Neural cell (in vitro differentiated cells): Measurements from ENCODE around the gene SLC23A1. TPM values are rescaled to one million over a fixed set of nuclear protein-coding genes. Genes with fewer than 3 reads are reported as not detected.

Experiments
- H2AFZ ChIP-seq: fragments of 200-600, 300-800 bp; sonication (generic), shearing (Covaris generic); 2 replicates; pipeline ENCODE4 v1.6.0; 2014; ENCODE audit warnings: low read depth, mild to moderate bottlenecking, antibody characterized with exemption, low read length, moderate library complexity
- H3F3A ChIP-seq: fragments of 200-600 bp; shearing (Covaris generic); 2 replicates; pipeline ENCODE4 v1.6.1; 2016; ENCODE audit warnings: mild to moderate bottlenecking, moderate library complexity, mixed read lengths, antibody characterized with exemption, low read length; ENCODE audit not compliant: insufficient read depth, poor library complexity, severe bottlenecking
- H3K27ac ChIP-seq: fragments of 200-600, 300-800 bp; sonication (generic), shearing (Covaris generic); 2 replicates; pipeline ENCODE4 v1.5.1; 2014; ENCODE audit warnings: mild to moderate bottlenecking, low read length, moderate library complexity
- H3K27me3 ChIP-seq: fragments of 300-800, 200-600 bp; sonication (generic), shearing (Covaris generic); 2 replicates; pipeline ENCODE4 v1.6.0; 2014; ENCODE audit warnings: mild to moderate bottlenecking, low read depth, low read length, moderate library complexity; ENCODE audit not compliant: insufficient read depth
- H3K36me3 ChIP-seq: fragments of 300-800, 200-600 bp; sonication (generic), shearing (Covaris generic); 2 replicates; pipeline ENCODE4 v1.5.1; 2014; ENCODE audit warnings: mild to moderate bottlenecking, antibody characterized with exemption, low read length, moderate library complexity; ENCODE audit not compliant: insufficient read depth
- H3K4me2 ChIP-seq: fragments of 300-800, 200-600 bp; sonication (generic), shearing (Covaris generic); 2 replicates; pipeline ENCODE4 v1.6.0; 2014; ENCODE audit warnings: mild to moderate bottlenecking, low read length
- H3K4me3 ChIP-seq: fragments of 300-800, 200-600 bp; sonication (generic), shearing (Covaris generic); 2 replicates; pipeline ENCODE4 v1.5.1; 2014; ENCODE audit warnings: mild to moderate bottlenecking, low read length, moderate library complexity
- H3K79me2 ChIP-seq: fragments of 200-600 bp; shearing (Covaris generic); replicated peaks from 2 replicates; pipeline ENCODE4 v1.6.0; 2014; ENCODE audit warnings: mild to moderate bottlenecking, low read length, moderate library complexity; ENCODE audit not compliant: insufficient read depth
- H3K9ac ChIP-seq: fragments of 300-800, 200-600 bp; sonication (generic), shearing (Covaris generic); 2 replicates; pipeline ENCODE4 v1.6.1; 2016; ENCODE audit warnings: mild to moderate bottlenecking, low read length, mixed read lengths
- H3K9me2 ChIP-seq: fragments of 200-600 bp; shearing (Covaris generic); 2 replicates; pipeline ENCODE4 v1.6.1; 2016; ENCODE audit warnings: mild to moderate bottlenecking, low read length, mixed read lengths; ENCODE audit not compliant: insufficient read depth
- H3K9me3 ChIP-seq: fragments of 200-600, 300-800 bp; sonication (generic), shearing (Covaris generic); 2 replicates; pipeline ENCODE4 v1.6.1; 2016; ENCODE audit warnings: mild to moderate bottlenecking, mixed run types, low read length, moderate library complexity, mixed read lengths
- H4K20me1 ChIP-seq: fragments of 200-600 bp; shearing (Covaris generic); 2 replicates; pipeline ENCODE4 v1.6.1; 2016; ENCODE audit warnings: mild to moderate bottlenecking, mixed run types; ENCODE audit not compliant: insufficient read depth
- EP300 ChIP-seq: fragments of 450-650 bp; conservative IDR thresholded peaks from 2 replicates; pipeline ENCODE4 v1.6.1; 2014; ENCODE audit warnings: antibody characterized with exemption, mild to moderate bottlenecking, moderate library complexity; ENCODE audit not compliant: poor library complexity, severe bottlenecking
- EZH2 ChIP-seq: fragments of 200-600, 300-800 bp; shearing (Covaris generic), sonication (generic); IDR thresholded peaks from 2 replicates; pipeline ENCODE4 v1.6.1; 2014; ENCODE audit warnings: antibody characterized with exemption, low read length, borderline replicate concordance, mild to moderate bottlenecking; ENCODE audit not compliant: insufficient read depth, poor library complexity, severe bottlenecking
- MXI1 ChIP-seq: fragments of 450-650 bp; conservative IDR thresholded peaks from 2 replicates; pipeline ENCODE4 v1.6.1; 2014; ENCODE audit warnings: antibody characterized with exemption, mild to moderate bottlenecking; ENCODE audit not compliant: poor library complexity, severe bottlenecking
- POLR2AphosphoS5 ChIP-seq: IDR thresholded peaks from 2 replicates; pipeline ENCODE4 v1.6.1; 2012
- RAD21 ChIP-seq: fragments of 450-650 bp; conservative IDR thresholded peaks from 2 replicates; pipeline ENCODE4 v1.6.1; 2014; ENCODE audit warnings: antibody characterized with exemption, mild to moderate bottlenecking, moderate library complexity
- REST ChIP-seq: IDR thresholded peaks from 2 replicates; pipeline ENCODE4 v1.6.1; 2012; ENCODE audit warnings: borderline replicate concordance
- SMC3 ChIP-seq: fragments of 450-650 bp; conservative IDR thresholded peaks from 2 replicates; pipeline ENCODE4 v1.6.1; 2014; ENCODE audit warnings: antibody characterized with exemption, mild to moderate bottlenecking, moderate library complexity; ENCODE audit not compliant: poor library complexity
- TAF1 ChIP-seq: IDR thresholded peaks from 2 replicates; pipeline ENCODE4 v1.6.1; 2012; ENCODE audit warnings: low read depth
- polyA plus RNA-seq: library from polyadenylated mRNA; depleted of rRNA; stranded (reverse); fragments of >200 nt; gene quantifications from 2 replicates; pipeline ENCODE4 v1.2.3, GENCODE V29; 2014
- TF ChIP-seq, protein P1 (sequence below): fragments of 450-650 bp; IDR thresholded peaks from 2 replicates; pipeline ENCODE4 v1.5.1; 2014; ENCODE audit warnings: antibody characterized with exemption, mild to moderate bottlenecking, moderate library complexity; ENCODE audit not compliant: poor library complexity, severe bottlenecking

The SLC23A1 gene
- polyA plus RNA-seq, 1 donor from 2014 or later: not detected

GRCh38 chr5:139364466-139364865 is 18.6 kb downstream of the SLC23A1 start:
- Histone ChIP-seq H3K9me2 (no peaks in the 10 kb centered on the region), H3F3A (no peaks in the 10 kb centered on the region), H3K36me3 (peaks cover 17% of the 10 kb centered on the region), H2AFZ (no peak overlapping the region), H3K4me3 (no peak overlapping the region), H3K9me3 (no peaks in the 10 kb centered on the region), H3K27ac (no peak overlapping the region), H3K27me3 (no peaks in the 10 kb centered on the region), H4K20me1 (no peaks in the 10 kb centered on the region), H3K79me2 (peaks cover 21% of the 10 kb centered on the region), H3K4me2 (no peak overlapping the region), H3K9ac (no peak overlapping the region)
- TF ChIP-seq EZH2: no peak
- TF ChIP-seq, protein P1, sequence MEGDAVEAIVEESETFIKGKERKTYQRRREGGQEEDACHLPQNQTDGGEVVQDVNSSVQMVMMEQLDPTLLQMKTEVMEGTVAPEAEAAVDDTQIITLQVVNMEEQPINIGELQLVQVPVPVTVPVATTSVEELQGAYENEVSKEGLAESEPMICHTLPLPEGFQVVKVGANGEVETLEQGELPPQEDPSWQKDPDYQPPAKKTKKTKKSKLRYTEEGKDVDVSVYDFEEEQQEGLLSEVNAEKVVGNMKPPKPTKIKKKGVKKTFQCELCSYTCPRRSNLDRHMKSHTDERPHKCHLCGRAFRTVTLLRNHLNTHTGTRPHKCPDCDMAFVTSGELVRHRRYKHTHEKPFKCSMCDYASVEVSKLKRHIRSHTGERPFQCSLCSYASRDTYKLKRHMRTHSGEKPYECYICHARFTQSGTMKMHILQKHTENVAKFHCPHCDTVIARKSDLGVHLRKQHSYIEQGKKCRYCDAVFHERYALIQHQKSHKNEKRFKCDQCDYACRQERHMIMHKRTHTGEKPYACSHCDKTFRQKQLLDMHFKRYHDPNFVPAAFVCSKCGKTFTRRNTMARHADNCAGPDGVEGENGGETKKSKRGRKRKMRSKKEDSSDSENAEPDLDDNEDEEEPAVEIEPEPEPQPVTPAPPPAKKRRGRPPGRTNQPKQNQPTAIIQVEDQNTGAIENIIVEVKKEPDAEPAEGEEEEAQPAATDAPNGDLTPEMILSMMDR: no peak
- no peak for TF ChIP-seq SMC3
- TF ChIP-seq POLR2AphosphoS5: no peak
- no peak for TF ChIP-seq RAD21
- no peak for TF ChIP-seq EP300
- TF ChIP-seq TAF1: no peak
- no peak for TF ChIP-seq REST
- TF ChIP-seq MXI1: no peak

- Histone ChIP-seq H3K79me2 (peaks cover 26% of the 10 kb centered on the region), H3K36me3 (peaks cover 17% of the 10 kb centered on the region), H3K4me3 (no peak overlapping the region), H3K9ac (no peak overlapping the region), H3K27me3 (no peaks in the 10 kb centered on the region), H3F3A (no peaks in the 10 kb centered on the region), H3K9me2 (no peaks in the 10 kb centered on the region), H3K4me2 (no peak overlapping the region), H3K9me3 (no peaks in the 10 kb centered on the region), H4K20me1 (no peaks in the 10 kb centered on the region), H2AFZ (no peak overlapping the region), H3K27ac (no peak overlapping the region)
- TF ChIP-seq, protein P1: no peak
- TF ChIP-seq MXI1 (no peak), RAD21 (no peak), REST (no peak), SMC3 (no peak), EP300 (no peak)
Measured at GRCh38 chr5:139363937-139364336, 19.2 kb downstream of the SLC23A1 start.
